MM.1S (cell line): Measurements from ENCODE around the gene ADGRE2.

ENCODE experiments used
- DNase-seq: peaks from one replicate; pipeline ENCODE4 v3.0.0-alpha.2; 2015
- H2AFZ ChIP-seq: fragments of 300-600 bp; sonication (generic); 2 replicates; pipeline ENCODE4 v1.6.0; 2016; ENCODE audit warnings: antibody characterized with exemption, low read length
- H3F3A ChIP-seq: fragments of 300-600 bp; sonication (generic); 2 replicates; pipeline ENCODE4 v1.6.1; 2016; ENCODE audit warnings: mild to moderate bottlenecking, antibody characterized with exemption, low read length, moderate library complexity, mixed read lengths; ENCODE audit not compliant: insufficient read depth
- H3K27ac ChIP-seq: fragments of 300-600 bp; sonication (generic); 2 replicates; pipeline ENCODE4 v1.5.1; 2016; ENCODE audit warnings: mild to moderate bottlenecking, low read length
- H3K27me3 ChIP-seq: fragments of 300-600 bp; sonication (generic); replicated peaks from 2 replicates; pipeline ENCODE4 v1.6.0; 2016; ENCODE audit warnings: low read length; ENCODE audit not compliant: insufficient read depth
- H3K36me3 ChIP-seq: fragments of 300-600 bp; sonication (generic); replicated peaks from 2 replicates; pipeline ENCODE4 v1.6.1; 2016; ENCODE audit warnings: mild to moderate bottlenecking, low read length, mixed read lengths; ENCODE audit not compliant: insufficient read depth
- H3K4me1 ChIP-seq: fragments of 300-600 bp; sonication (generic); 2 replicates; pipeline ENCODE4 v1.6.1; 2016; ENCODE audit warnings: low read length, mixed read lengths
- H3K4me2 ChIP-seq: fragments of 300-600 bp; sonication (generic); 2 replicates; pipeline ENCODE4 v1.6.0; 2016; ENCODE audit warnings: low read depth, low read length
- H3K4me3 ChIP-seq: fragments of 300-600 bp; sonication (generic); 2 replicates; pipeline ENCODE4 v1.5.1; 2016; ENCODE audit warnings: low read length, mixed read lengths
- H3K79me2 ChIP-seq: fragments of 300-600 bp; sonication (generic); 2 replicates; pipeline ENCODE4 v1.6.1; 2016; ENCODE audit warnings: mixed run types, low read length, mixed read lengths
- H3K9ac ChIP-seq: fragments of 300-600 bp; sonication (generic); 2 replicates; pipeline ENCODE4 v1.6.1; 2016; ENCODE audit warnings: low read length, mixed read lengths
- H3K9me2 ChIP-seq: fragments of 300-600 bp; sonication (generic); replicated peaks from 2 replicates; pipeline ENCODE4 v1.6.1; 2016; ENCODE audit warnings: mild to moderate bottlenecking, low read length, mixed read lengths; ENCODE audit not compliant: insufficient read depth
- H3K9me3 ChIP-seq: fragments of 300-600 bp; sonication (generic); replicated peaks from 2 replicates; pipeline ENCODE4 v1.6.1; 2016; ENCODE audit warnings: mild to moderate bottlenecking, low read length, mixed read lengths; ENCODE audit not compliant: insufficient read depth
- H4K20me1 ChIP-seq: fragments of 300-600 bp; sonication (generic); 2 replicates; pipeline ENCODE4 v1.6.1; 2016; ENCODE audit warnings: mild to moderate bottlenecking, low read length, moderate library complexity, mixed read lengths; ENCODE audit not compliant: insufficient read depth
- CTCF ChIP-seq: fragments of 300-600 bp; sonication (generic); IDR thresholded peaks from 2 replicates; pipeline ENCODE4 v1.5.1; 2016; ENCODE audit warnings: antibody characterized with exemption, low read length, mixed read lengths
- EZH2 ChIP-seq: fragments of 300-600 bp; sonication (generic); optimal IDR thresholded peaks from 2 replicates; pipeline ENCODE3; 2017; ENCODE audit warnings: low read depth, mild to moderate bottlenecking, antibody characterized with exemption, low read length, mixed read lengths
- EZH2phosphoT487 ChIP-seq: fragments of 300-600 bp; sonication (generic); IDR thresholded peaks from 2 replicates; pipeline ENCODE4 v1.6.1; 2018; ENCODE audit warnings: antibody characterized with exemption, low read length

Gene ADGRE2

GRCh38 chr19:14718522-14719116, 59.7 kb downstream of the ADGRE2 start:
- H3K9me3 ChIP-seq, result no peaks in the 10 kb centered on the region
- no peak overlapping the region for H3K4me2 ChIP-seq
- H3K9ac ChIP-seq, result no peak overlapping the region
- H3K27me3 ChIP-seq, result 0 out of 2 replicates have a peak, but pooled peaks cover 2% of the 10 kb centered on the region
- no peaks in the 10 kb centered on the region for H3K9me2 ChIP-seq
- H4K20me1 ChIP-seq, result no peaks in the 10 kb centered on the region
- no peak overlapping the region for H3K27ac ChIP-seq
- H3K4me3 ChIP-seq, result no peak overlapping the region
- H2AFZ ChIP-seq, result no peak overlapping the region
- H3K79me2 ChIP-seq, result no peaks in the 10 kb centered on the region
- DNase-seq, result no peak
- 0 out of 2 replicates have a peak, but pooled peaks cover 3% of the 10 kb centered on the region for H3K36me3 ChIP-seq
- H3K4me1 ChIP-seq, result no peaks in the 10 kb centered on the region
- TF ChIP-seq EZH2phosphoT487 (no peak), CTCF (no peak), EZH2 (no peak)
- no peaks in the 10 kb centered on the region for H3F3A ChIP-seq

GRCh38 chr19:14715841-14716240, 62.5 kb downstream of the ADGRE2 start:
- Histone ChIP-seq H3K36me3 (0 out of 2 replicates have a peak, but pooled peaks cover 3% of the 10 kb centered on the region), H3K27me3 (no peaks in the 10 kb centered on the region), H3K4me2 (no peak overlapping the region), H4K20me1 (no peaks in the 10 kb centered on the region), H2AFZ (no peak overlapping the region), H3F3A (no peaks in the 10 kb centered on the region), H3K4me3 (no peak overlapping the region), H3K27ac (no peak overlapping the region), H3K79me2 (no peaks in the 10 kb centered on the region), H3K9me3 (no peaks in the 10 kb centered on the region), H3K4me1 (no peaks in the 10 kb centered on the region), H3K9me2 (no peaks in the 10 kb centered on the region), H3K9ac (no peak overlapping the region)
- DNase-seq, result no peak
- TF ChIP-seq EZH2 (no peak), EZH2phosphoT487 (no peak), CTCF (no peak)

GRCh38 chr19:14704450-14704849, 73.9 kb downstream of the ADGRE2 start:
- no peak for TF ChIP-seq EZH2phosphoT487
- Histone ChIP-seq H3K4me1 (no peaks in the 10 kb centered on the region), H2AFZ (no peak overlapping the region), H3K9me2 (no peaks in the 10 kb centered on the region), H4K20me1 (no peaks in the 10 kb centered on the region), H3K36me3 (no peaks in the 10 kb centered on the region), H3F3A (no peaks in the 10 kb centered on the region), H3K79me2 (no peaks in the 10 kb centered on the region), H3K4me3 (no peak overlapping the region), H3K4me2 (no peak overlapping the region), H3K9ac (no peak overlapping the region), H3K27me3 (no peaks in the 10 kb centered on the region), H3K27ac (no peak overlapping the region), H3K9me3 (no peaks in the 10 kb centered on the region)
- no peak for DNase-seq

- Histone ChIP-seq H3K4me1 (no peaks in the 10 kb centered on the region), H3F3A (no peaks in the 10 kb centered on the region), H3K9me3 (no peaks in the 10 kb centered on the region), H3K4me3 (no peak overlapping the region), H3K9ac (no peak overlapping the region), H3K9me2 (no peaks in the 10 kb centered on the region), H3K36me3 (no peaks in the 10 kb centered on the region), H4K20me1 (no peaks in the 10 kb centered on the region), H3K79me2 (no peaks in the 10 kb centered on the region), H3K4me2 (no peak overlapping the region), H3K27ac (no peak overlapping the region), H3K27me3 (no peaks in the 10 kb centered on the region), H2AFZ (no peak overlapping the region)
- no peak for DNase-seq
- TF ChIP-seq CTCF (no peak), EZH2 (no peak), EZH2phosphoT487 (no peak)
These were observed 74.5 kb downstream of the ADGRE2 start for GRCh38 chr19:14703833-14704232.
